H9 (cell line): ENCODE measurements around the gene CHST15. TPM values are rescaled to one million over a fixed set of nuclear protein-coding genes. Genes with fewer than 3 reads are reported as not detected.

Experiments
- DNase-seq: peaks from one replicate; pipeline ENCODE4 v3.0.0-alpha.2; 2017
- H2AFZ ChIP-seq: one replicate; pipeline ENCODE4 v1.6.1; 2013; ENCODE audit warnings: mild to moderate bottlenecking, low read length, control low read depth, moderate library complexity
- H2AK5ac ChIP-seq: 2 replicates; pipeline ENCODE4 v1.6.1; 2013; ENCODE audit warnings: low read length, control low read depth, mixed read lengths; ENCODE audit not compliant: insufficient read length
- H2BK120ac ChIP-seq: one replicate; pipeline ENCODE4 v1.6.1; 2013; ENCODE audit warnings: low read depth, mild to moderate bottlenecking, low read length, control low read depth, inconsistent platforms; ENCODE audit not compliant: poor library complexity, severe bottlenecking
- H2BK12ac ChIP-seq: 2 replicates; pipeline ENCODE4 v1.6.1; 2013; ENCODE audit warnings: low read length, control low read depth, mixed read lengths, low read depth; ENCODE audit not compliant: insufficient read length
- H2BK15ac ChIP-seq: 2 replicates; pipeline ENCODE4 v1.6.1; 2013; ENCODE audit warnings: low read depth, low read length, control low read depth
- H2BK20ac ChIP-seq: one replicate; pipeline ENCODE4 v1.6.1; 2013; ENCODE audit warnings: low read depth, mild to moderate bottlenecking, low read length, control low read depth, inconsistent platforms; ENCODE audit not compliant: poor library complexity, severe bottlenecking
- H2BK5ac ChIP-seq: 2 replicates; pipeline ENCODE4 v1.6.1; 2013; ENCODE audit warnings: low read length, control low read depth, mixed read lengths; ENCODE audit not compliant: insufficient read length
- H3K14ac ChIP-seq: 2 replicates; pipeline ENCODE4 v1.6.1; 2013; ENCODE audit warnings: low read length, control low read depth; ENCODE audit not compliant: insufficient read depth
- H3K18ac ChIP-seq: 2 replicates; pipeline ENCODE4 v1.6.1; 2013; ENCODE audit warnings: low read depth, mild to moderate bottlenecking, mixed read lengths, low read length, control low read depth; ENCODE audit not compliant: insufficient read length
- H3K23ac ChIP-seq: 2 replicates; pipeline ENCODE4 v1.6.1; 2013; ENCODE audit warnings: low read length, control low read depth, mixed read lengths, low read depth; ENCODE audit not compliant: insufficient read length
- H3K23me2 ChIP-seq: 2 replicates; pipeline ENCODE4 v1.6.1; 2013; ENCODE audit warnings: low read depth, mild to moderate bottlenecking, mixed read lengths, low read length, control low read depth; ENCODE audit not compliant: insufficient read length, poor library complexity, severe bottlenecking
- H3K27ac ChIP-seq: 2 replicates; pipeline ENCODE4 v1.5.1; 2013; ENCODE audit warnings: low read length, control low read depth, mixed read lengths, low read depth; ENCODE audit not compliant: insufficient read length
- H3K27me3 ChIP-seq: 2 replicates; pipeline ENCODE4 v1.6.1; 2013; ENCODE audit warnings: low read length, control low read depth, inconsistent platforms; ENCODE audit not compliant: insufficient read depth
- H3K4ac ChIP-seq: 2 replicates; pipeline ENCODE4 v1.6.1; 2013; ENCODE audit warnings: low read depth, mild to moderate bottlenecking, control low read depth, inconsistent platforms, low read length, moderate library complexity
- H3K4me1 ChIP-seq: 2 replicates; pipeline ENCODE4 v1.6.1; 2013; ENCODE audit warnings: low read length, control low read depth, inconsistent platforms; ENCODE audit not compliant: insufficient read depth
- H3K4me2 ChIP-seq: 2 replicates; pipeline ENCODE4 v1.6.1; 2013; ENCODE audit warnings: low read length, control low read depth, mixed read lengths; ENCODE audit not compliant: insufficient read length, insufficient read depth
- H3K56ac ChIP-seq: 2 replicates; pipeline ENCODE4 v1.6.1; 2013; ENCODE audit warnings: low read depth, mild to moderate bottlenecking, mixed read lengths, low read length, control low read depth; ENCODE audit not compliant: insufficient read length
- H3K79me1 ChIP-seq: 2 replicates; pipeline ENCODE4 v1.6.1; 2013; ENCODE audit warnings: low read depth, mild to moderate bottlenecking, moderate library complexity, low read length, control low read depth, inconsistent platforms; ENCODE audit not compliant: insufficient read depth, poor library complexity, severe bottlenecking
- H3K79me2 ChIP-seq: 2 replicates; pipeline ENCODE4 v1.6.1; 2013; ENCODE audit warnings: low read length, control low read depth, inconsistent platforms; ENCODE audit not compliant: insufficient read depth
- H3K9ac ChIP-seq: 2 replicates; pipeline ENCODE4 v1.6.1; 2013; ENCODE audit warnings: low read length, control low read depth, mixed read lengths; ENCODE audit not compliant: insufficient read length; ENCODE audit errors: extremely low read depth
- H3K9me3 ChIP-seq: one replicate; pipeline ENCODE4 v1.6.1; 2013; ENCODE audit warnings: low read depth, low read length, inconsistent platforms; ENCODE audit not compliant: control insufficient read depth
- H3T11ph ChIP-seq: one replicate; pipeline ENCODE4 v1.6.1; 2013; ENCODE audit warnings: mild to moderate bottlenecking, low read length, control low read depth, inconsistent platforms
- H4K20me1 ChIP-seq: one replicate; pipeline ENCODE4 v1.6.1; 2013; ENCODE audit not compliant: control insufficient read depth, insufficient read length, insufficient read depth
- H4K5ac ChIP-seq: 2 replicates; pipeline ENCODE4 v1.6.1; 2013; ENCODE audit warnings: low read depth, mild to moderate bottlenecking, mixed read lengths, low read length, control low read depth; ENCODE audit not compliant: insufficient read length
- H4K8ac ChIP-seq: replicated peaks from 2 replicates; pipeline ENCODE4 v1.6.1; 2013; ENCODE audit warnings: low read length, control low read depth, mixed read lengths, low read depth; ENCODE audit not compliant: insufficient read length
- H4K91ac ChIP-seq: 2 replicates; pipeline ENCODE4 v1.6.1; 2013; ENCODE audit warnings: low read depth, mild to moderate bottlenecking, moderate library complexity, mixed read lengths, low read length, control low read depth; ENCODE audit not compliant: insufficient read length
- H3K27ac Mint-ChIP-seq, 3 experiments: 2 replicates in 2 of 3; 3 replicates in 1 of 3; pipeline ENCODE4 v1.8.0; 2020 to 2021; ENCODE audit warnings: mixed read lengths in 3 of 3, mild to moderate bottlenecking in 1 of 3, moderate library complexity in 1 of 3
- H3K27me3 Mint-ChIP-seq: 2 replicates; pipeline ENCODE4 v1.8.0; 2021; ENCODE audit warnings: low read depth, mild to moderate bottlenecking, moderate library complexity, mixed read lengths
- H3K36me3 Mint-ChIP-seq, 3 experiments: 2 replicates in 2 of 3; 3 replicates in 1 of 3; pipeline ENCODE4 v1.8.0; 2020 to 2021; ENCODE audit warnings: low read depth in 3 of 3, mixed read lengths in 3 of 3; ENCODE audit not compliant: insufficient read depth in 1 of 3
- H3K4me1 Mint-ChIP-seq, 2 experiments: 2 replicates each; pipeline ENCODE4 v1.8.0; 2020; ENCODE audit warnings: mixed read lengths in 2 of 2
- H3K4me3 Mint-ChIP-seq, 2 experiments: 2 replicates in 1 of 2; 3 replicates in 1 of 2; pipeline ENCODE4 v1.8.0; 2020 to 2021; ENCODE audit warnings: mild to moderate bottlenecking in 2 of 2, mixed read lengths in 2 of 2, moderate library complexity in 1 of 2
- H3K9me3 Mint-ChIP-seq, 2 experiments: 2 replicates in 1 of 2; 3 replicates in 1 of 2; pipeline ENCODE4 v1.8.0; 2020; ENCODE audit warnings: mild to moderate bottlenecking in 2 of 2, mixed read lengths in 2 of 2, moderate library complexity in 1 of 2
- WGBS: extraction: QIAGEN DNeasy Blood & Tissue Kit; methylation state at CpG from one replicate; pipeline ENCODE4 v1.1.7; 2013; ENCODE audit warnings: missing lambda C conversion rate, low lambda C conversion rate, mixed read lengths; ENCODE audit not compliant: insufficient read length; ENCODE audit errors: extremely low coverage; 5-methylcytosine and 5-hydroxymethylcytosine counted together
- total RNA-seq: library from RNA; stranded (reverse); gene quantifications from 2 replicates; pipeline ENCODE4 v1.2.1, GENCODE V29; 2021
- TF ChIP-seq, protein P1 (sequence below): fragments of 200-600 bp; sonication (generic); conservative IDR thresholded peaks from 3 replicates; pipeline ENCODE4 v1.8.0; 2021; ENCODE audit warnings: antibody characterized with exemption, mild to moderate bottlenecking

The CHST15 gene
- total RNA-seq, 1 experiment from 2014 or later: 8.7 TPM

- Histone ChIP-seq H2BK12ac (no peak overlapping the region), H2BK15ac (no peak overlapping the region), H3K27ac (no peak overlapping the region), H3K14ac (no peak overlapping the region), H2AFZ (no peak overlapping the region), H3K4me1 (no peaks in the 10 kb centered on the region), H3K9ac (no peak overlapping the region), H2BK5ac (no peak overlapping the region), H3K4me2 (no peak overlapping the region), H4K20me1 (no peaks in the 10 kb centered on the region), H3T11ph (no peak overlapping the region), H4K5ac (no peak overlapping the region), H2AK5ac (no peak overlapping the region), H4K91ac (no peak overlapping the region), H3K79me2 (no peaks in the 10 kb centered on the region), H3K18ac (no peak overlapping the region), H3K23ac (no peak overlapping the region), H4K8ac (no peak overlapping the region), H3K23me2 (no peaks in the 10 kb centered on the region), H3K9me3 (no peaks in the 10 kb centered on the region), H3K56ac (no peak overlapping the region), H3K27me3 (no peaks in the 10 kb centered on the region), H2BK20ac (no peak overlapping the region), H3K79me1 (no peaks in the 10 kb centered on the region), H2BK120ac (no peak overlapping the region), H3K4ac (no peak overlapping the region)
- Mint-ChIP-seq H3K36me3 (no peaks in the 10 kb centered on the region), H3K27ac (no peak overlapping the region), H3K4me1 (peaks cover 17 to 20% of the 10 kb centered on the region in 2 experiments), H3K9me3 (no peaks in the 10 kb centered on the region), H3K4me3 (no peak overlapping the region), H3K27me3 (peaks cover 15% of the 10 kb centered on the region)
- TF ChIP-seq, protein P1, sequence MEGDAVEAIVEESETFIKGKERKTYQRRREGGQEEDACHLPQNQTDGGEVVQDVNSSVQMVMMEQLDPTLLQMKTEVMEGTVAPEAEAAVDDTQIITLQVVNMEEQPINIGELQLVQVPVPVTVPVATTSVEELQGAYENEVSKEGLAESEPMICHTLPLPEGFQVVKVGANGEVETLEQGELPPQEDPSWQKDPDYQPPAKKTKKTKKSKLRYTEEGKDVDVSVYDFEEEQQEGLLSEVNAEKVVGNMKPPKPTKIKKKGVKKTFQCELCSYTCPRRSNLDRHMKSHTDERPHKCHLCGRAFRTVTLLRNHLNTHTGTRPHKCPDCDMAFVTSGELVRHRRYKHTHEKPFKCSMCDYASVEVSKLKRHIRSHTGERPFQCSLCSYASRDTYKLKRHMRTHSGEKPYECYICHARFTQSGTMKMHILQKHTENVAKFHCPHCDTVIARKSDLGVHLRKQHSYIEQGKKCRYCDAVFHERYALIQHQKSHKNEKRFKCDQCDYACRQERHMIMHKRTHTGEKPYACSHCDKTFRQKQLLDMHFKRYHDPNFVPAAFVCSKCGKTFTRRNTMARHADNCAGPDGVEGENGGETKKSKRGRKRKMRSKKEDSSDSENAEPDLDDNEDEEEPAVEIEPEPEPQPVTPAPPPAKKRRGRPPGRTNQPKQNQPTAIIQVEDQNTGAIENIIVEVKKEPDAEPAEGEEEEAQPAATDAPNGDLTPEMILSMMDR: no peak
- WGBS: no CpG with 5 or more reads among the region's 5 CpGs
- DNase-seq: no peak
Observed at GRCh38 chr10:124110882-124111281, 17.5 kb upstream of the CHST15 start.
